Liver (tissue), 9 donors: ENCODE results near the gene NTPCR. TPM values are rescaled to one million over a fixed set of nuclear protein-coding genes. Genes with fewer than 3 reads are reported as not detected.

Experiments used
- DNase-seq: peaks from one replicate; pipeline ENCODE4 v3.0.0-alpha.2; 2017; ENCODE audit warnings: low spot score
- H3K27ac ChIP-seq, 2 donors: one replicate each; pipeline ENCODE4 v1.7.0; 2013; ENCODE audit warnings: inconsistent platforms in 2 of 2, low read length in 2 of 2, control low read depth in 1 of 2, low read depth in 1 of 2, mild to moderate bottlenecking in 1 of 2
- H3K27me3 ChIP-seq, 4 donors: one replicate each; pipeline versions ENCODE4 v1.6.1 to v1.7.0; 2013; ENCODE audit warnings: low read length in 3 of 4, inconsistent platforms in 1 of 4, mild to moderate bottlenecking in 1 of 4, moderate library complexity in 1 of 4; ENCODE audit not compliant: control insufficient read depth in 4 of 4, insufficient read depth in 4 of 4
- H3K36me3 ChIP-seq, 4 donors: one replicate each; pipeline versions ENCODE4 v1.6.1 to v1.7.0; 2013; ENCODE audit warnings: low read length in 3 of 4, mild to moderate bottlenecking in 3 of 4, low read depth in 1 of 4, moderate library complexity in 1 of 4; ENCODE audit not compliant: control insufficient read depth in 4 of 4, insufficient read depth in 3 of 4
- H3K4me1 ChIP-seq, 4 donors: one replicate each; pipeline versions ENCODE4 v1.6.1 to v1.7.0; 2013; ENCODE audit warnings: low read length in 3 of 4, mild to moderate bottlenecking in 3 of 4, moderate library complexity in 1 of 4; ENCODE audit not compliant: control insufficient read depth in 4 of 4, insufficient read depth in 4 of 4
- H3K4me3 ChIP-seq, 3 donors: one replicate each; pipeline versions ENCODE4 v1.6.1 to v1.7.0; 2013; ENCODE audit warnings: low read length in 3 of 3, control low read depth in 1 of 3, low read depth in 1 of 3, mild to moderate bottlenecking in 1 of 3
- H3K9ac ChIP-seq, 2 donors: one replicate each; pipeline ENCODE4 v1.7.0; 2013; ENCODE audit warnings: low read length in 2 of 2, mild to moderate bottlenecking in 2 of 2, moderate library complexity in 2 of 2, control low read depth in 1 of 2, low read depth in 1 of 2
- H3K9me3 ChIP-seq, 4 donors: one replicate each; pipeline versions ENCODE4 v1.6.1 to v1.7.0; 2013; ENCODE audit warnings: low read length in 3 of 4; ENCODE audit not compliant: control insufficient read depth in 4 of 4
- ATF3 ChIP-seq: IDR thresholded peaks from 2 replicates; pipeline ENCODE4 v1.6.1; 2016; ENCODE audit warnings: antibody characterized with exemption
- CTCF ChIP-seq: fragments of 150-350 bp; IDR thresholded peaks from 2 replicates; pipeline ENCODE4 v1.5.1; 2017; ENCODE audit warnings: improper control_type of control experiment, low read depth, low read length; ENCODE audit not compliant: missing input control
- EGR1 ChIP-seq, 2 donors: IDR thresholded peaks; 2 replicates each; pipeline ENCODE4 v1.6.1; 2016 to 2018; ENCODE audit warnings: antibody characterized with exemption in 2 of 2, low read depth in 2 of 2
- FOXA1 ChIP-seq: IDR thresholded peaks from 2 replicates; pipeline ENCODE4 v1.6.1; 2016; ENCODE audit warnings: antibody characterized with exemption
- FOXA2 ChIP-seq: IDR thresholded peaks from 2 replicates; pipeline ENCODE4 v1.6.1; 2016; ENCODE audit warnings: antibody characterized with exemption
- GABPA ChIP-seq, 2 donors: IDR thresholded peaks in 1 of 2; conservative IDR thresholded peaks in 1 of 2; 2 replicates each; pipeline ENCODE4 v1.6.1; 2016; ENCODE audit warnings: antibody characterized with exemption in 2 of 2, mild to moderate bottlenecking in 1 of 2, moderate library complexity in 1 of 2
- HNF4A ChIP-seq, 2 donors: conservative IDR thresholded peaks; 2 replicates each; pipeline ENCODE4 v1.6.1; 2016; ENCODE audit warnings: antibody characterized with exemption in 2 of 2, mild to moderate bottlenecking in 2 of 2
- HNF4G ChIP-seq: IDR thresholded peaks from 2 replicates; pipeline ENCODE4 v1.6.1; 2016; ENCODE audit warnings: antibody characterized with exemption
- JUND ChIP-seq, 2 donors: IDR thresholded peaks; 2 replicates each; pipeline ENCODE4 v1.6.1; 2016; ENCODE audit warnings: antibody characterized with exemption in 2 of 2
- MAX ChIP-seq: IDR thresholded peaks from 2 replicates; pipeline ENCODE4 v1.6.1; 2016; ENCODE audit warnings: antibody characterized with exemption
- NR2F2 ChIP-seq: IDR thresholded peaks from 2 replicates; pipeline ENCODE4 v1.6.1; 2016; ENCODE audit warnings: antibody characterized with exemption
- RAD21 ChIP-seq, 2 donors: IDR thresholded peaks; 2 replicates each; pipeline ENCODE4 v1.6.1; 2016; ENCODE audit warnings: antibody characterized with exemption in 2 of 2, mild to moderate bottlenecking in 2 of 2
- REST ChIP-seq: IDR thresholded peaks from 2 replicates; pipeline ENCODE4 v1.6.1; 2016; ENCODE audit warnings: antibody characterized with exemption, mild to moderate bottlenecking
- RXRA ChIP-seq, 2 donors: IDR thresholded peaks; 2 replicates each; pipeline ENCODE4 v1.6.1; 2017 to 2018; ENCODE audit warnings: antibody characterized with exemption in 2 of 2, mild to moderate bottlenecking in 1 of 2
- SP1 ChIP-seq: IDR thresholded peaks from 2 replicates; pipeline ENCODE4 v1.6.1; 2018; ENCODE audit warnings: antibody characterized with exemption, mild to moderate bottlenecking
- TAF1 ChIP-seq: conservative IDR thresholded peaks from 2 replicates; pipeline ENCODE4 v1.6.1; 2016; ENCODE audit warnings: antibody characterized with exemption, mild to moderate bottlenecking
- YY1 ChIP-seq: IDR thresholded peaks from 2 replicates; pipeline ENCODE4 v1.6.1; 2016; ENCODE audit warnings: antibody characterized with exemption, mild to moderate bottlenecking
- ZBTB33 ChIP-seq: IDR thresholded peaks from 2 replicates; pipeline ENCODE4 v1.6.1; 2016; ENCODE audit warnings: antibody characterized with exemption
- WGBS: extraction: QIAGEN DNeasy Blood & Tissue Kit; methylation state at CpG from one replicate; pipeline ENCODE4 v1.1.7; 2013; 5-methylcytosine and 5-hydroxymethylcytosine counted together
- polyA plus RNA-seq, 2 donors: library from polyadenylated mRNA; stranded (reverse) in 1 of 2; unstranded in 1 of 2; fragments of 200-250 nt in 1 of 2; fragments of >200 nt in 1 of 2; fragmentation: Nextera tagmentation in 1 of 2; extraction: Ambion mirVana in 1 of 2; gene quantifications; one replicate each; pipeline versions ENCODE4 v1.2.1 to v1.2.3, GENCODE V29; 2013 to 2015
- total RNA-seq, 2 donors: library from RNA; depleted of rRNA; stranded (reverse); fragments of >200 nt; gene quantifications; one replicate each; pipeline ENCODE4 v1.2.3, GENCODE V29; 2014
- donor health status: healthy.
- donor health status: healthy.
- donor health status: healthy.
- donor health status: healthy.
- donor health status: healthy.

NTPCR gene
- total and polyA plus RNA-seq, 4 donors: 7.2 to 37.2 (median 19.2) TPM

- H3K4me1 ChIP-seq: no peaks in the 10 kb centered on the region
- no peak for DNase-seq
- H3K4me3 ChIP-seq: no peak overlapping the region
- no peak overlapping the region for H3K27ac ChIP-seq
- TF ChIP-seq JUND (IDR thresholded peaks at IDR 0.05) (no peak), NR2F2 (no peak)
- H3K9me3 ChIP-seq: no peaks in the 10 kb centered on the region
- H3K9ac ChIP-seq: no peak overlapping the region
- no peaks in the 10 kb centered on the region for H3K36me3 ChIP-seq
- 73% methylated on average over 8 of the region's 8 CpGs for WGBS
- peaks cover 0 to 2% (median under 1%) of the 10 kb centered on the region in 4 donors for H3K27me3 ChIP-seq
These were observed 70.0 kb downstream of the NTPCR start for GRCh38 chr1:233020426-233020825.

- H3K36me3 ChIP-seq: no peaks in the 10 kb centered on the region
- H3K4me1 ChIP-seq: no peaks in the 10 kb centered on the region
- no peak overlapping the region for H3K4me3 ChIP-seq
- no peak for DNase-seq
- H3K9ac ChIP-seq: no peak overlapping the region
- no peaks in the 10 kb centered on the region for H3K9me3 ChIP-seq
- H3K27me3 ChIP-seq: peaks cover 0 to 2% (median under 1%) of the 10 kb centered on the region in 4 donors
- no peak overlapping the region for H3K27ac ChIP-seq
- TF ChIP-seq JUND (IDR thresholded peaks at IDR 0.05) (no peak), TAF1 (no peak), CTCF (no peak), HNF4A (conservative IDR thresholded peaks at IDR 0.05) (no peak), FOXA1 (no peak), SP1 (no peak), EGR1 (IDR thresholded peaks at IDR 0.05; ENCODE audit: low read depth in 2 of 2) (no peak), GABPA (IDR thresholded peaks at IDR 0.05 in 1 of 2, conservative IDR thresholded peaks at IDR 0.05 in 1 of 2) (no peak), HNF4G (no peak), NR2F2 (no peak), RXRA (IDR thresholded peaks at IDR 0.05) (no peak), ATF3 (no peak), RAD21 (IDR thresholded peaks at IDR 0.05) (no peak), ZBTB33 (no peak), FOXA2 (no peak), MAX (no peak), YY1 (no peak), REST (no peak)
- 85% methylated on average over 2 of the region's 2 CpGs for WGBS
These were observed 71.8 kb downstream of the NTPCR start for GRCh38 chr1:233022246-233022645.
